Trophoblast cell (in vitro differentiated cells and primary cell): ENCODE measurements around the gene SHMT2.

Experiments
- DNase-seq, 2 donors: peaks; one replicate each; pipeline ENCODE4 v3.0.0-alpha.2; 2016
- H2AFZ ChIP-seq: 2 replicates; pipeline ENCODE4 v1.6.1; 2013; ENCODE audit warnings: low read length, moderate library complexity, mild to moderate bottlenecking; ENCODE audit not compliant: insufficient read depth, poor library complexity
- H2AK5ac ChIP-seq: 2 replicates; pipeline ENCODE4 v1.6.1; 2013; ENCODE audit warnings: mild to moderate bottlenecking, low read length
- H2BK120ac ChIP-seq: 2 replicates; pipeline ENCODE4 v1.6.1; 2013; ENCODE audit warnings: low read length, mild to moderate bottlenecking, moderate library complexity; ENCODE audit not compliant: insufficient read depth, poor library complexity
- H2BK12ac ChIP-seq: 2 replicates; pipeline ENCODE4 v1.6.1; 2013; ENCODE audit warnings: mild to moderate bottlenecking, low read length, moderate library complexity
- H2BK5ac ChIP-seq: 2 replicates; pipeline ENCODE4 v1.6.1; 2013; ENCODE audit warnings: low read length, low read depth, moderate library complexity, mild to moderate bottlenecking; ENCODE audit not compliant: poor library complexity
- H3K14ac ChIP-seq: 2 replicates; pipeline ENCODE4 v1.6.1; 2013; ENCODE audit warnings: mild to moderate bottlenecking, low read length
- H3K18ac ChIP-seq: 2 replicates; pipeline ENCODE4 v1.6.1; 2013; ENCODE audit warnings: mild to moderate bottlenecking, low read length
- H3K23ac ChIP-seq: 2 replicates; pipeline ENCODE4 v1.6.1; 2013; ENCODE audit warnings: low read length
- H3K27ac ChIP-seq: 2 replicates; pipeline ENCODE4 v1.5.1; 2013; ENCODE audit warnings: low read depth, mild to moderate bottlenecking, inconsistent platforms, low read length, moderate library complexity
- H3K27me3 ChIP-seq: 2 replicates; pipeline ENCODE4 v1.6.1; 2013; ENCODE audit warnings: inconsistent platforms, mild to moderate bottlenecking, low read length, moderate library complexity; ENCODE audit not compliant: insufficient read depth
- H3K36me3 ChIP-seq, 2 experiments: 1 replicate in 1 of 2; 2 replicates in 1 of 2; pipeline ENCODE4 v1.6.1; 2013; ENCODE audit warnings: low read length in 2 of 2, mild to moderate bottlenecking in 2 of 2, moderate library complexity in 1 of 2; ENCODE audit not compliant: insufficient read depth in 2 of 2, control insufficient read depth in 1 of 2
- H3K4ac ChIP-seq: 2 replicates; pipeline ENCODE4 v1.6.1; 2013; ENCODE audit warnings: low read depth, mild to moderate bottlenecking, low read length, moderate library complexity
- H3K4me1 ChIP-seq, 2 experiments: 1 replicate in 1 of 2; 2 replicates in 1 of 2; pipeline ENCODE4 v1.6.1; 2013; ENCODE audit warnings: low read length in 2 of 2, mild to moderate bottlenecking in 2 of 2, moderate library complexity in 1 of 2; ENCODE audit not compliant: insufficient read depth in 2 of 2, control insufficient read depth in 1 of 2
- H3K4me2 ChIP-seq: 2 replicates; pipeline ENCODE4 v1.6.1; 2013; ENCODE audit warnings: inconsistent platforms, mild to moderate bottlenecking, low read length, moderate library complexity
- H3K4me3 ChIP-seq: 2 replicates; pipeline ENCODE4 v1.5.1; 2013; ENCODE audit warnings: mild to moderate bottlenecking, low read depth, low read length, inconsistent platforms
- H3K79me1 ChIP-seq: one replicate; pipeline ENCODE4 v1.6.1; 2013; ENCODE audit warnings: low read length
- H3K79me2 ChIP-seq: 2 replicates; pipeline ENCODE4 v1.6.1; 2013; ENCODE audit warnings: low read length, mild to moderate bottlenecking; ENCODE audit not compliant: control insufficient read depth, insufficient read depth, poor library complexity
- H3K9ac ChIP-seq: 2 replicates; pipeline ENCODE4 v1.6.1; 2013; ENCODE audit warnings: mild to moderate bottlenecking, low read length
- H3K9me3 ChIP-seq: 2 replicates; pipeline ENCODE4 v1.6.1; 2013; ENCODE audit warnings: low read depth, mild to moderate bottlenecking, control low read depth, inconsistent platforms, low read length; ENCODE audit not compliant: insufficient read depth
- H4K12ac ChIP-seq: 2 replicates; pipeline ENCODE4 v1.6.1; 2013; ENCODE audit warnings: low read depth, mild to moderate bottlenecking, low read length, moderate library complexity
- H4K8ac ChIP-seq: 2 replicates; pipeline ENCODE4 v1.6.1; 2013; ENCODE audit warnings: low read depth, mild to moderate bottlenecking, low read length, moderate library complexity
- H4K91ac ChIP-seq: one replicate; pipeline ENCODE4 v1.6.1; 2013; ENCODE audit warnings: low read depth, mild to moderate bottlenecking, low read length, moderate library complexity
- WGBS: extraction: QIAGEN DNeasy Blood & Tissue Kit; methylation state at CpG from one replicate; pipeline ENCODE4 v1.1.7; 2013; ENCODE audit warnings: missing lambda C conversion rate; ENCODE audit not compliant: insufficient read length, insufficient coverage; ENCODE audit errors: extremely low coverage; 5-methylcytosine and 5-hydroxymethylcytosine counted together

Gene SHMT2

GRCh38 chr12:57211791-57212700, 17.5 kb upstream of the SHMT2 start:
- H3K4me2 ChIP-seq: no peak overlapping the region
- no peak overlapping the region for H4K8ac ChIP-seq
- H2BK120ac ChIP-seq: no peak overlapping the region
- no peak overlapping the region for H3K14ac ChIP-seq
- H3K36me3 ChIP-seq: peaks cover 55 to 59% of the 10 kb centered on the region in 2 experiments
- H3K9me3 ChIP-seq: peaks cover 3% of the 10 kb centered on the region
- H2AK5ac ChIP-seq: no peak overlapping the region
- H3K18ac ChIP-seq: no peak overlapping the region
- H2BK12ac ChIP-seq: no peak overlapping the region
- H2BK5ac ChIP-seq: no peak overlapping the region
- no CpG with 5 or more reads among the region's 27 CpGs for WGBS
- H3K27me3 ChIP-seq: peaks cover 19% of the 10 kb centered on the region
- H2AFZ ChIP-seq: no peak overlapping the region
- H3K27ac ChIP-seq: no peak overlapping the region
- no peak overlapping the region for H4K12ac ChIP-seq
- H3K4ac ChIP-seq: no peak overlapping the region
- DNase-seq: no peak
- no peaks in the 10 kb centered on the region for H3K79me2 ChIP-seq
- no peaks in the 10 kb centered on the region for H3K79me1 ChIP-seq
- H3K4me1 ChIP-seq: peaks cover 15 to 30% of the 10 kb centered on the region in 2 experiments
- no peak overlapping the region for H3K4me3 ChIP-seq
- H4K91ac ChIP-seq: no peak overlapping the region
- H3K9ac ChIP-seq: no peak overlapping the region
- no peak overlapping the region for H3K23ac ChIP-seq

GRCh38 chr12:57212701-57213057, 16.8 kb upstream of the SHMT2 start:
- peaks cover 25% of the 10 kb centered on the region for H3K27me3 ChIP-seq
- H4K12ac ChIP-seq: no peak overlapping the region
- H3K27ac ChIP-seq: no peak overlapping the region
- H2BK5ac ChIP-seq: no peak overlapping the region
- no peaks in the 10 kb centered on the region for H3K79me1 ChIP-seq
- DNase-seq: no peak
- no peak overlapping the region for H3K18ac ChIP-seq
- no peak overlapping the region for H3K14ac ChIP-seq
- no peak overlapping the region for H3K4me2 ChIP-seq
- no CpG with 5 or more reads among the region's 7 CpGs for WGBS
- H2AK5ac ChIP-seq: no peak overlapping the region
- H4K91ac ChIP-seq: no peak overlapping the region
- H2AFZ ChIP-seq: no peak overlapping the region
- no peak overlapping the region for H3K4ac ChIP-seq
- H3K36me3 ChIP-seq: peaks cover 50 to 54% of the 10 kb centered on the region in 2 experiments
- H3K9ac ChIP-seq: no peak overlapping the region
- H2BK120ac ChIP-seq: no peak overlapping the region
- peaks cover 17 to 35% of the 10 kb centered on the region in 2 experiments for H3K4me1 ChIP-seq
- no peak overlapping the region for H3K23ac ChIP-seq
- H2BK12ac ChIP-seq: no peak overlapping the region
- no peaks in the 10 kb centered on the region for H3K79me2 ChIP-seq
- no peak overlapping the region for H3K4me3 ChIP-seq
- H4K8ac ChIP-seq: no peak overlapping the region
- peaks cover 8% of the 10 kb centered on the region for H3K9me3 ChIP-seq

GRCh38 chr12:57213058-57213715, 16.3 kb upstream of the SHMT2 start:
- no peak overlapping the region for H2BK120ac ChIP-seq
- H2BK12ac ChIP-seq: no peak overlapping the region
- no peak overlapping the region for H3K14ac ChIP-seq
- H3K23ac ChIP-seq: no peak overlapping the region
- no peak overlapping the region for H3K4me3 ChIP-seq
- H2AK5ac ChIP-seq: no peak overlapping the region
- peak overlapping the region; percentile 67 for H3K4me2 ChIP-seq
- H3K9me3 ChIP-seq: peaks cover 10% of the 10 kb centered on the region
- peak; percentile 88 to 92 for DNase-seq
- H3K36me3 ChIP-seq: peaks cover 45 to 48% of the 10 kb centered on the region in 2 experiments
- H2BK5ac ChIP-seq: no peak overlapping the region
- H3K79me2 ChIP-seq: no peaks in the 10 kb centered on the region
- H3K9ac ChIP-seq: no peak overlapping the region
- H3K18ac ChIP-seq: no peak overlapping the region
- H3K4ac ChIP-seq: no peak overlapping the region
- WGBS: no CpG with 5 or more reads among the region's 16 CpGs
- H2AFZ ChIP-seq: no peak overlapping the region
- peak overlapping the region; percentile 33 for H3K27ac ChIP-seq
- no peaks in the 10 kb centered on the region for H3K79me1 ChIP-seq
- peaks cover 30% of the 10 kb centered on the region for H3K27me3 ChIP-seq
- no peak overlapping the region for H4K8ac ChIP-seq
- no peak overlapping the region for H4K91ac ChIP-seq
- H3K4me1 ChIP-seq: peaks cover 17 to 35% of the 10 kb centered on the region in 2 experiments
- H4K12ac ChIP-seq: no peak overlapping the region

GRCh38 chr12:57213763-57214397, 15.6 kb upstream of the SHMT2 start:
- Histone ChIP-seq H3K14ac (no peak overlapping the region), H3K4ac (no peak overlapping the region), H3K4me3 (no peak overlapping the region), H3K4me2 (peak overlapping the region; percentile 67), H3K27ac (peak overlapping the region; percentile 33), H4K12ac (no peak overlapping the region), H3K18ac (no peak overlapping the region), H3K9ac (no peak overlapping the region), H2BK5ac (no peak overlapping the region), H3K4me1 (peaks cover 17 to 35% of the 10 kb centered on the region in 2 experiments), H4K91ac (no peak overlapping the region), H4K8ac (no peak overlapping the region), H2BK120ac (no peak overlapping the region), H2AFZ (peak overlapping the region; percentile 18), H3K27me3 (peaks cover 37% of the 10 kb centered on the region), H3K79me1 (no peaks in the 10 kb centered on the region), H2BK12ac (no peak overlapping the region), H3K9me3 (peaks cover 10% of the 10 kb centered on the region), H3K36me3 (peaks cover 38 to 42% of the 10 kb centered on the region in 2 experiments), H2AK5ac (no peak overlapping the region), H3K79me2 (no peaks in the 10 kb centered on the region), H3K23ac (no peak overlapping the region)
- DNase-seq: peak; percentile 73 to 88
- no CpG with 5 or more reads among the region's 4 CpGs for WGBS
